Omental fat pad (tissue), 4 donors: ENCODE data around the gene NUB1. TPM values are rescaled to one million over a fixed set of nuclear protein-coding genes. Genes with fewer than 3 reads are reported as not detected.

Source experiments
- ATAC-seq: fragments of 150-250 bp; one replicate; pipeline ENCODE4 v1.9.1; 2016; ENCODE audit warnings: mild to moderate bottlenecking, moderate library complexity; ENCODE audit not compliant: low FRiP score
- DNase-seq: peaks from one replicate; pipeline ENCODE4 v3.0.0-alpha.2; 2019; ENCODE audit warnings: low spot score
- CTCF ChIP-seq, 3 donors: fragments of 450-650 bp; IDR thresholded peaks; one replicate each; pipeline ENCODE4 v1.5.1; 2016 to 2017; ENCODE audit warnings: antibody characterized with exemption in 3 of 3, mild to moderate bottlenecking in 3 of 3, moderate library complexity in 2 of 3
- total RNA-seq, 4 donors: library from RNA; depleted of rRNA; stranded (reverse); fragments of >200 nt; gene quantifications; one replicate each; pipeline ENCODE4 v1.1.0, GENCODE V29; 2016

The NUB1 gene
- total RNA-seq, 4 donors from 2014 or later, result 48.6 to 76.4 (median 56.0) TPM

DNA sequence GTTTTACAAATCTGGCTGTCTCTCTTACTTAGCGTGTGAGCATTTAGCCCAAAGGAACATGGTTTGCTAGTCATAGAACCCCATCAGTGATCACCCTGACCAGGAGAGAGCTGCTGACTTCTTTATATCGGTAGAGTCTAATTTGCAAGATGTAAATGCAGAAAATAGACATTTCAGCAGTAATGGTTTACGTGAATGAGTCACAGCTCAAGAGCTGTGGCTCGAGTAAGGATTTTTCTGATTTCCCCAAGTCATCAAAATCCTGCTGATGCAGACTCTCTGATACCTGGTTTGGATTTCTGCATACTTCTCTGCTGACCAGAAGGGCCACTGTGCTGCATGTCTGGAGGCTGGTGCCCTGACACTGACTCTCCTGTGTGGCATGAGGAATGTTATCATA, 25.7 kb downstream of the NUB1 start:
- DNase-seq, result no peak
- ATAC-seq, result no peak
- no peak for TF ChIP-seq CTCF (IDR thresholded peaks at IDR 0.05)

DNA sequence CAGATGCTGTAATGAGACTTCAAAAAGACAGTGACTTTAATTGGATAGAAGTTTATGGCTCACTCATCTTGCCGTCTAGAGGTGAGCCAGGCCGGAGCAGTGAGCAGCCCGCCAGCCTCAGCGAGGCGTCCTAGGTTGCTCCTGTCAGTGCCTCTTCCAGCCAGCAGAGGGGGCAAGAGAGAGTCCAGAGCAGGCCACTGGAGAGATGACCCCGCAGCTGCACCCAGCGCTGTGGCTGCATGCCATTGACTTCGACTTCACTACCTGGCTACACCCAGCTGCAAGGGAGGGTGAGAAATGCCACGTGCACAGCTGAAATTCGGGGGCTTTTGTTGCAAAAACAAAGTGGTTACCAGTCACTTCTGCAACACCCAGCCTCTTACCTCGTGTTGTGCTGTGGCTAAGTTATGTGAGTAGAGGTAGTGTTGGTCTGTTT, 26.5 kb downstream of the NUB1 start:
- ATAC-seq, result peak; percentile 98
- TF ChIP-seq CTCF (IDR thresholded peaks at IDR 0.05), result peak in 2 of 3 donors; percentile 41 to 91
- DNase-seq, result peak; percentile 73

- DNase-seq (no peak), ATAC-seq (no peak)
- TF ChIP-seq CTCF (IDR thresholded peaks at IDR 0.05), result no peak
Measured at GRCh38 chr7:151371266-151371665, 29.7 kb downstream of the NUB1 start.

DNA sequence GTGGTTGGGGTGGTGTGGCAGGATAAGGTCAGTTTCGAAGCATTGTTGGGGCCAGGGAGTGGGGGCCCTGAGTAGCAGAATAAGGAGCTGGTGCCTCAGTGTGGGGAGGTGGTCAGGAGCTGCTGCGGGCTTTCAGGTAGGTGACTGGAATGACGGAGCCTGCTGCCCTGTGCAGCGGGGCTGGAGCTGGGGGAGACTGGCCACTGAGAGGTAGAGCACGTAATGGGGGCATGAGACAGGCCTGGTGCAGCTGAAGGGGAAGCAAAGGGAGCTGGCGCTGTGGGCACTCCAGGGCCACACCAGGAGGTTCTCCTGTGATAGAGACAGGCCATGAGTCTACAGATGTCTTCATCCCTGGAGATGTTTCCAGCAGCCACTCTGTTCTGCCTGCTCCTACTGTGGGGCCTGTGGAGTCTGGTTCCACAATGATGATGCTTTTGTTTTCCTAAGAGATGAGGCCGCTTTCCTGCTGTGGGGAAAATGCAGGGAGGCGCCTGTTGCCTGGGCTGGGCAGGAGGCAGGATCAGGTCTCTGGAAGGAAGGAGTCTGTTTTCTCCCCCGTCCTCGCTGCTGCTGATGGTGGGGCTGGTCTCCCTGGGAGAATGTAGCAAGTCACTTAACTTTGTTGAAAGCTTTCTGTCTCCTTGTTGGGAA, 31.1 kb downstream of the NUB1 start:
- no peak for DNase-seq
- TF ChIP-seq CTCF (IDR thresholded peaks at IDR 0.05), result no peak
- ATAC-seq, result no peak

GRCh38 chr7:151373599-151373998, 32.0 kb downstream of the NUB1 start:
- no peak for DNase-seq

DNA sequence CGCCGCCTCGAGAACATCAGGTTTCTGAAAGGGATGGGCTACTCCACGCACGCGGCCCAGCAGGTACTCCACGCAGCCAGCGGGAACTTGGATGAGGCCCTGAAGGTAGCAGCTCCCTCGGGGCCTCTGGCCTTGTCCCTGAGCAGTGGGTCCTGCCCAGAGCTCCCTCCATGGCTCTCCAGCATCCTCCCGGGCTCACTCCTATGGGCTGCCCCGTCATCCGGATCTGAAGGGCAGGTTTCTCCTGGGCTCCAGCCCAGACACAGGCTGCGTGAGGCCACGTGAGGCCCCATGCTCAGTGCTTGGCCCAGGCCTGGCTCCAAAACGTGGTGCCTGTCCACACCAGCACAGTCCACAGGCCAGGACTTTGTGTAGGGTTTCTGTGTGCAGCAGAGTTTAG, 32.5 kb downstream of the NUB1 start:
- no peak for DNase-seq
- no peak for TF ChIP-seq CTCF (IDR thresholded peaks at IDR 0.05)

More at GRCh38 chr7:151373599-151373998, 32.0 kb downstream of the NUB1 start:
- no peak for ATAC-seq
- no peak for TF ChIP-seq CTCF (IDR thresholded peaks at IDR 0.05)

GRCh38 chr7:151374726-151375125, 33.1 kb downstream of the NUB1 start:
- ATAC-seq (no peak), DNase-seq (peak; percentile 0)
- TF ChIP-seq CTCF (IDR thresholded peaks at IDR 0.05), result no peak

More for the DNA sequence above, 32.5 kb downstream of the NUB1 start:
- ATAC-seq, result no peak
